Esophagus muscularis mucosa (tissue), 4 donors: ENCODE data around the gene AQP2.

Source experiments
- CTCF ChIP-seq, 3 experiments: fragments of 200-600 bp in 2 of 3; fragments of 450-650 bp in 1 of 3; sonication (generic) in 2 of 3; IDR thresholded peaks; one replicate each; pipeline ENCODE4 v1.5.1; 2017 to 2019; ENCODE audit warnings: antibody characterized with exemption in 3 of 3, mild to moderate bottlenecking in 2 of 3, moderate library complexity in 1 of 3
- EP300 ChIP-seq: sonication (generic); formaldehyde crosslinking; IDR thresholded peaks from one replicate; pipeline ENCODE4 v1.6.1; 2017; ENCODE audit warnings: antibody characterized with exemption
- POLR2A ChIP-seq: fragments of 450-650 bp; IDR thresholded peaks from one replicate; pipeline ENCODE4 v1.6.1; 2017; ENCODE audit warnings: antibody characterized with exemption, moderate library complexity, mild to moderate bottlenecking, low read depth
- POLR2AphosphoS5 ChIP-seq, 2 donors: sonication (generic); formaldehyde crosslinking; IDR thresholded peaks; one replicate each; pipeline ENCODE4 v1.6.1; 2017; ENCODE audit warnings: antibody characterized with exemption in 2 of 2

GRCh38 chr12:49904601-49905000, 45.9 kb upstream of the AQP2 start:
- TF ChIP-seq CTCF (IDR thresholded peaks at IDR 0.05): no peak
- no peak for TF ChIP-seq POLR2A
- TF ChIP-seq EP300: no peak
- TF ChIP-seq POLR2AphosphoS5 (IDR thresholded peaks at IDR 0.05): no peak
